B cell (primary cell): Measurements from ENCODE around the gene TAF8. TPM values are rescaled to one million over a fixed set of nuclear protein-coding genes. Genes with fewer than 3 reads are reported as not detected.

Experiments used
- ATAC-seq: fragments of 200-7000 bp; cut with Tn5 transposase; one replicate; pipeline ENCODE4 v1.10.0; 2021; ENCODE audit warnings: low read depth, mild to moderate bottlenecking, moderate number of reproducible peaks, moderate library complexity
- CTCF ChIA-PET: fragments of 350-600 bp; sonication (Branson Sonifier 250); formaldehyde crosslinking; loops from one replicate; lab custom pipeline; 2021; ENCODE audit warnings: antibody characterized with exemption, inconsistent platforms; lab: Charles Lee
- POLR2A ChIA-PET: fragments of 350-600 bp; sonication (Branson Sonifier 250); formaldehyde crosslinking; loops from one replicate; lab custom pipeline; 2021; ENCODE audit warnings: antibody characterized with exemption; lab: Charles Lee
- DNase-seq: peaks from one replicate; pipeline ENCODE4 v3.0.0; 2013
- H2AFZ ChIP-seq: 2 replicates; pipeline ENCODE4 v1.6.1; 2012; ENCODE audit warnings: mild to moderate bottlenecking, low read depth, low read length; ENCODE audit not compliant: insufficient read depth, poor library complexity, severe bottlenecking
- H3K27ac ChIP-seq, 2 donors: 1 replicate in 1 of 2; 2 replicates in 1 of 2; pipeline ENCODE4 v1.5.1; 2012 to 2013; ENCODE audit warnings: low read length in 2 of 2, mild to moderate bottlenecking in 2 of 2, moderate library complexity in 1 of 2
- H3K27me3 ChIP-seq, 4 experiments: fragments of 200-600 bp in 1 of 4; sonication (generic) in 1 of 4; replicated peaks in 1 of 4; 1 replicate in 2 of 4; 2 replicates in 2 of 4; pipeline versions ENCODE4 v1.6.1 to v1.7.0; 2013 to 2016; ENCODE audit warnings: low read length in 3 of 4, mild to moderate bottlenecking in 2 of 4, mixed read lengths in 1 of 4, moderate library complexity in 1 of 4; ENCODE audit not compliant: insufficient read depth in 4 of 4, control insufficient read depth in 3 of 4; ENCODE audit errors: control extremely low read depth in 1 of 4
- H3K36me3 ChIP-seq, 2 experiments: replicated peaks in 1 of 2; 1 replicate in 1 of 2; 2 replicates in 1 of 2; pipeline versions ENCODE4 v1.6.1 to v1.7.1; 2013; ENCODE audit warnings: low read length in 1 of 2; ENCODE audit not compliant: insufficient read depth in 2 of 2, control insufficient read depth in 1 of 2; ENCODE audit errors: control extremely low read depth in 1 of 2, extremely low read depth in 1 of 2
- H3K4me1 ChIP-seq, 2 donors: fragments of 200-600 bp in 1 of 2; sonication (generic) in 1 of 2; 1 replicate in 1 of 2; 2 replicates in 1 of 2; pipeline versions ENCODE4 v1.5.1 to v1.6.1; 2013 to 2017; ENCODE audit warnings: low read length in 2 of 2; ENCODE audit not compliant: control insufficient read depth in 2 of 2, insufficient read depth in 2 of 2
- H3K4me2 ChIP-seq: replicated peaks from 2 replicates; pipeline ENCODE3; 2012; ENCODE audit warnings: mild to moderate bottlenecking, low read depth, low read length; ENCODE audit not compliant: poor library complexity, severe bottlenecking
- H3K4me3 ChIP-seq, 5 experiments: fragments of 200-600 bp in 1 of 5; sonication (generic) in 1 of 5; 1 replicate in 3 of 5; 2 replicates in 2 of 5; pipeline versions ENCODE4 v1.5.1 to v1.7.0; 2011 to 2016; ENCODE audit warnings: low read length in 4 of 5, mild to moderate bottlenecking in 4 of 5, low read depth in 2 of 5, control low read depth in 1 of 5, moderate library complexity in 1 of 5; ENCODE audit not compliant: insufficient read depth in 1 of 5; ENCODE audit errors: control extremely low read depth in 1 of 5, extremely low read depth in 1 of 5
- H3K79me2 ChIP-seq: fragments of 200-600 bp; sonication (generic); one replicate; pipeline ENCODE4 v1.6.0; 2016; ENCODE audit warnings: low read length; ENCODE audit not compliant: control insufficient read depth, insufficient read depth
- H3K9ac ChIP-seq: fragments of 200-600 bp; sonication (generic); 2 replicates; pipeline ENCODE4 v1.6.1; 2017; ENCODE audit warnings: mild to moderate bottlenecking, low read length, moderate library complexity
- H3K9me3 ChIP-seq, 3 donors: one replicate each; pipeline versions ENCODE4 v1.6.1 to v1.7.1; 2013; ENCODE audit warnings: low read length in 2 of 3; ENCODE audit not compliant: control insufficient read depth in 2 of 3, insufficient read depth in 1 of 3; ENCODE audit errors: control extremely low read depth in 1 of 3
- H4K20me1 ChIP-seq: 2 replicates; pipeline ENCODE4 v1.6.0; 2012; ENCODE audit warnings: mild to moderate bottlenecking, low read length; ENCODE audit not compliant: insufficient read depth, control insufficient read depth, poor library complexity, severe bottlenecking
- H3K27ac Mint-ChIP-seq: one replicate; pipeline ENCODE4 v1.8.0; 2021; ENCODE audit warnings: mixed read lengths
- H3K27me3 Mint-ChIP-seq: one replicate; pipeline ENCODE4 v1.8.0; 2021; ENCODE audit warnings: mixed read lengths
- H3K4me1 Mint-ChIP-seq: one replicate; pipeline ENCODE4 v1.8.0; 2021; ENCODE audit warnings: mixed read lengths
- H3K4me3 Mint-ChIP-seq: one replicate; pipeline ENCODE4 v1.8.0; 2021; ENCODE audit warnings: mixed read lengths
- H3K9me3 Mint-ChIP-seq: one replicate; pipeline ENCODE4 v1.8.0; 2022; ENCODE audit warnings: mixed read lengths; ENCODE audit not compliant: insufficient read depth
- CTCF ChIP-seq: fragments of 200-600 bp; IDR thresholded peaks from one replicate; pipeline ENCODE4 v1.8.0; 2022; ENCODE audit warnings: antibody characterized with exemption, mild to moderate bottlenecking
- EZH2 ChIP-seq: IDR thresholded peaks from 2 replicates; pipeline ENCODE4 v1.6.1; 2012; ENCODE audit warnings: borderline replicate concordance, low read depth, mild to moderate bottlenecking, moderate library complexity, low read length; ENCODE audit not compliant: insufficient read depth, poor library complexity, severe bottlenecking
- WGBS: methylation state at CpG from one replicate; pipeline ENCODE4 v1.1.5; 2013; ENCODE audit warnings: missing lambda C conversion rate; ENCODE audit not compliant: insufficient coverage; 5-methylcytosine and 5-hydroxymethylcytosine counted together
- intact Hi-C: fragments of 100-400 bp; cut with micrococcal nuclease; formaldehyde crosslinking; loops from one replicate; pipeline ENCODE4 v1.10.0; 2022
- polyA plus RNA-seq: library from polyadenylated mRNA; depleted of rRNA; stranded (reverse); fragments of >200 nt; gene quantifications from 2 replicates; pipeline ENCODE4 v1.2.3, GENCODE V29; 2012
- total RNA-seq, 2 donors: library from RNA; stranded (reverse); fragments of 120-200 nt in 1 of 2; gene quantifications; 1 replicate in 1 of 2; 2 replicates in 1 of 2; pipeline versions ENCODE4 v1.2.3 to v1.2.4, GENCODE V29; 2013 to 2022

TAF8 gene
- total and polyA plus RNA-seq, 2 donors (not counting 1 experiment from before 2014, with no cell fraction given) = 30.6 to 67.0 TPM

- Histone ChIP-seq H3K36me3 (no peaks in the 10 kb centered on the region), H3K4me1 (no peaks in the 10 kb centered on the region), H3K9me3 (no peaks in the 10 kb centered on the region), H3K4me2 (no peak overlapping the region), H4K20me1 (no peaks in the 10 kb centered on the region), H3K27ac (no peak overlapping the region), H2AFZ (no peak overlapping the region), H3K4me3 (no peak overlapping the region), H3K9ac (no peak overlapping the region), H3K79me2 (no peaks in the 10 kb centered on the region), H3K27me3 (peaks cover 0 to 4% (median 0%) of the 10 kb centered on the region in 4 experiments)
- no peaks in the 10 kb centered on the region for H3K9me3 Mint-ChIP-seq
- POLR2A ChIA-PET = interaction anchor here (0.5 kb wide), 1 partner anchor 9 kb away, joined by 3 read pairs; no protein-coding TSS in a partner anchor
- peaks cover 5% of the 10 kb centered on the region for H3K27me3 Mint-ChIP-seq
- 87% methylated on average over 21 of the region's 25 CpGs for WGBS
- no peaks in the 10 kb centered on the region for H3K4me1 Mint-ChIP-seq
- H3K27ac Mint-ChIP-seq = no peak overlapping the region
- CTCF ChIA-PET = interaction anchor here (0.6 kb wide), 1 partner anchor 25 kb away, joined by 3 read pairs; no protein-coding TSS in a partner anchor
- no peak overlapping the region for H3K4me3 Mint-ChIP-seq
- no peak for ATAC-seq
- DNase-seq = no peak
- intact Hi-C loops = no loop called here
- TF ChIP-seq CTCF (no peak), EZH2 (no peak)
These were observed 78.4 kb downstream of the TAF8 start for GRCh38 chr6:42128460-42129359.

GRCh38 chr6:42129360-42129676, 79.0 kb downstream of the TAF8 start:
- WGBS = 92% methylated on average over 2 of the region's 2 CpGs
- Mint-ChIP-seq H3K9me3 (no peaks in the 10 kb centered on the region), H3K27me3 (peaks cover 5% of the 10 kb centered on the region), H3K4me1 (no peaks in the 10 kb centered on the region), H3K27ac (no peak overlapping the region), H3K4me3 (no peak overlapping the region)
- intact Hi-C loops = no loop called here
- CTCF ChIA-PET = no interaction called here
- no peak overlapping the region for H3K9ac ChIP-seq
- no peaks in the 10 kb centered on the region for H3K9me3 ChIP-seq
- TF ChIP-seq CTCF (no peak), EZH2 (no peak)
- H3K4me1 ChIP-seq = no peaks in the 10 kb centered on the region
- DNase-seq (no peak), ATAC-seq (no peak)
- H3K36me3 ChIP-seq = no peaks in the 10 kb centered on the region
- H2AFZ ChIP-seq = no peak overlapping the region
- no peak overlapping the region for H3K4me3 ChIP-seq
- H3K4me2 ChIP-seq = no peak overlapping the region
- H3K79me2 ChIP-seq = no peaks in the 10 kb centered on the region
- H3K27me3 ChIP-seq = peaks cover 0 to 4% (median 0%) of the 10 kb centered on the region in 4 experiments
- no peak overlapping the region for H3K27ac ChIP-seq
- H4K20me1 ChIP-seq = no peaks in the 10 kb centered on the region
- POLR2A ChIA-PET = no interaction called here
